IMR-90 (cell line): ENCODE results near the gene TUBA8. TPM values are rescaled to one million over a fixed set of nuclear protein-coding genes. Genes with fewer than 3 reads are reported as not detected.

Source experiments
- ATAC-seq: fragments of 200-7000 bp; cut with Tn5 transposase; 2 replicates; pipeline ENCODE4 v1.9.1; 2020; ENCODE audit warnings: low read depth, mild to moderate bottlenecking, moderate library complexity
- BruUV-seq: library from RNA; stranded (reverse); fragments of 400-500 nt; replicated peaks from 2 replicates; lab custom pipeline; 2021; lab: Mats Ljungman, UMichigan
- CTCF ChIA-PET: fragments of 300-600 bp; formaldehyde crosslinking; extraction: SDS; loops from one replicate; lab custom pipeline; 2021; ENCODE audit warnings: antibody characterized with exemption; lab: Yijun Ruan, JAX
- POLR2A ChIA-PET: fragments of 300-600 bp; sonication (Branson Sonifier 250); formaldehyde crosslinking; loops from one replicate; lab custom pipeline; 2022; ENCODE audit warnings: antibody characterized with exemption; ENCODE audit not compliant: unreplicated experiment; lab: Charles Lee
- DNase-seq: peaks from one replicate; pipeline ENCODE4 v3.0.0; 2013
- H2AFZ ChIP-seq: replicated peaks from 2 replicates; pipeline ENCODE3; 2013; ENCODE audit warnings: low read length, mild to moderate bottlenecking; ENCODE audit not compliant: poor library complexity
- H2AK5ac ChIP-seq: 2 replicates; pipeline ENCODE4 v1.6.1; 2013; ENCODE audit warnings: low read depth, low read length, inconsistent platforms
- H2AK9ac ChIP-seq: replicated peaks from 2 replicates; pipeline ENCODE3; 2013; ENCODE audit warnings: mild to moderate bottlenecking, low read depth, low read length, moderate library complexity; ENCODE audit not compliant: poor library complexity
- H2BK120ac ChIP-seq: 2 replicates; pipeline ENCODE4 v1.6.1; 2013; ENCODE audit warnings: low read depth, low read length, inconsistent platforms
- H2BK15ac ChIP-seq: 3 replicates; pipeline ENCODE4 v1.6.1; 2013; ENCODE audit warnings: low read depth, low read length, inconsistent platforms
- H2BK20ac ChIP-seq: 2 replicates; pipeline ENCODE4 v1.6.1; 2013; ENCODE audit warnings: low read depth, mild to moderate bottlenecking, inconsistent platforms, low read length, moderate library complexity
- H2BK5ac ChIP-seq: 2 replicates; pipeline ENCODE4 v1.6.1; 2013; ENCODE audit warnings: mild to moderate bottlenecking, low read depth, low read length, inconsistent platforms; ENCODE audit not compliant: poor library complexity, severe bottlenecking
- H3K14ac ChIP-seq: replicated peaks from 2 replicates; pipeline ENCODE4 v1.6.1; 2013; ENCODE audit warnings: low read depth, low read length, inconsistent platforms
- H3K18ac ChIP-seq: 2 replicates; pipeline ENCODE4 v1.6.1; 2013; ENCODE audit warnings: low read depth, low read length, control low read depth
- H3K23ac ChIP-seq: 2 replicates; pipeline ENCODE4 v1.6.1; 2013; ENCODE audit warnings: low read depth, low read length, inconsistent platforms
- H3K27ac ChIP-seq: 2 replicates; pipeline ENCODE4 v1.5.1; 2013; ENCODE audit warnings: mild to moderate bottlenecking, control low read depth, low read length; ENCODE audit not compliant: insufficient read depth
- H3K27me3 ChIP-seq: 2 replicates; pipeline ENCODE4 v1.6.1; 2013; ENCODE audit warnings: low read length; ENCODE audit not compliant: control insufficient read depth, insufficient read depth
- H3K36me3 ChIP-seq: 2 replicates; pipeline ENCODE4 v1.6.1; 2013; ENCODE audit warnings: low read length, mixed read lengths; ENCODE audit not compliant: control insufficient read depth, insufficient read depth
- H3K4ac ChIP-seq: 2 replicates; pipeline ENCODE4 v1.6.1; 2013; ENCODE audit warnings: low read depth, low read length, inconsistent platforms
- H3K4me1 ChIP-seq: 2 replicates; pipeline ENCODE4 v1.6.1; 2013; ENCODE audit warnings: low read length, mixed read lengths; ENCODE audit not compliant: control insufficient read depth, insufficient read depth
- H3K4me2 ChIP-seq: 2 replicates; pipeline ENCODE4 v1.6.1; 2013; ENCODE audit warnings: low read depth, mild to moderate bottlenecking, control low read depth, low read length, moderate library complexity
- H3K4me3 ChIP-seq: 2 replicates; pipeline ENCODE4 v1.5.1; 2013; ENCODE audit warnings: low read depth, mild to moderate bottlenecking, control low read depth, low read length, moderate library complexity; ENCODE audit not compliant: insufficient read depth
- H3K56ac ChIP-seq: 2 replicates; pipeline ENCODE4 v1.6.1; 2013; ENCODE audit warnings: low read length, inconsistent platforms; ENCODE audit not compliant: insufficient read depth; ENCODE audit errors: extremely low read depth
- H3K79me1 ChIP-seq, 2 experiments: 2 replicates each; pipeline ENCODE4 v1.6.1; 2013; ENCODE audit warnings: low read length in 2 of 2, inconsistent platforms in 1 of 2, low read depth in 1 of 2
- H3K9ac ChIP-seq: 2 replicates; pipeline ENCODE4 v1.6.1; 2013; ENCODE audit warnings: low read depth, low read length, control low read depth
- H3K9me1 ChIP-seq: 2 replicates; pipeline ENCODE4 v1.6.1; 2013; ENCODE audit warnings: low read length, inconsistent platforms; ENCODE audit not compliant: insufficient read depth
- H3K9me3 ChIP-seq: 2 replicates; pipeline ENCODE4 v1.6.1; 2013; ENCODE audit warnings: low read length; ENCODE audit not compliant: control insufficient read depth, insufficient read depth
- H4K20me1 ChIP-seq: 2 replicates; pipeline ENCODE4 v1.6.1; 2013; ENCODE audit warnings: low read length, inconsistent platforms; ENCODE audit not compliant: insufficient read depth
- H4K5ac ChIP-seq: 2 replicates; pipeline ENCODE4 v1.6.1; 2013; ENCODE audit warnings: mild to moderate bottlenecking, low read depth, low read length, control low read depth
- H4K8ac ChIP-seq, 2 experiments: 2 replicates each; pipeline ENCODE4 v1.6.1; 2013; ENCODE audit warnings: low read depth in 2 of 2, low read length in 2 of 2, control low read depth in 1 of 2, inconsistent platforms in 1 of 2
- H4K91ac ChIP-seq: 2 replicates; pipeline ENCODE4 v1.6.1; 2013; ENCODE audit warnings: low read depth, low read length, inconsistent platforms; ENCODE audit not compliant: insufficient read depth
- BHLHE40 ChIP-seq: fragments of 150-350 bp; IDR thresholded peaks from 2 replicates; pipeline ENCODE4 v1.6.1; 2016; ENCODE audit warnings: mild to moderate bottlenecking, low read depth, low read length
- CEBPB ChIP-seq: IDR thresholded peaks from 2 replicates; pipeline ENCODE4 v1.6.1; 2012; ENCODE audit warnings: low read depth, low read length, improper control_type of control experiment
- CHD1 ChIP-seq: IDR thresholded peaks from 2 replicates; pipeline ENCODE4 v1.6.1; 2012; ENCODE audit warnings: low read depth, low read length, improper control_type of control experiment
- CTCF ChIP-seq: conservative IDR thresholded peaks from 2 replicates; pipeline ENCODE4 v1.5.1; 2012; ENCODE audit warnings: mild to moderate bottlenecking, low read depth, low read length, improper control_type of control experiment
- ELK1 ChIP-seq: fragments of 150-350 bp; IDR thresholded peaks from 2 replicates; pipeline ENCODE4 v1.6.1; 2016; ENCODE audit warnings: low read depth, mild to moderate bottlenecking, low read length, moderate library complexity, borderline replicate concordance
- MAFK ChIP-seq: IDR thresholded peaks from 2 replicates; pipeline ENCODE4 v1.6.1; 2012; ENCODE audit warnings: low read depth, low read length, improper control_type of control experiment
- MAZ ChIP-seq: IDR thresholded peaks from 2 replicates; pipeline ENCODE4 v1.6.1; 2012; ENCODE audit warnings: low read depth, mild to moderate bottlenecking, low read length, improper control_type of control experiment, moderate library complexity, borderline replicate concordance
- MXI1 ChIP-seq: IDR thresholded peaks from 2 replicates; pipeline ENCODE4 v1.6.1; 2012; ENCODE audit warnings: low read depth, mild to moderate bottlenecking, low read length, moderate library complexity, borderline replicate concordance
- NFE2L2 ChIP-seq: fragments of 150-350 bp; IDR thresholded peaks from 2 replicates; pipeline ENCODE4 v1.6.1; 2016; ENCODE audit warnings: low read depth, mild to moderate bottlenecking, low read length
- POLR2A ChIP-seq: IDR thresholded peaks from 2 replicates; pipeline ENCODE4 v1.6.1; 2012; ENCODE audit warnings: mild to moderate bottlenecking, low read depth, low read length
- RAD21 ChIP-seq: IDR thresholded peaks from 2 replicates; pipeline ENCODE4 v1.6.1; 2012; ENCODE audit warnings: low read length, improper control_type of control experiment
- RCOR1 ChIP-seq: IDR thresholded peaks from 2 replicates; pipeline ENCODE4 v1.6.1; 2012; ENCODE audit warnings: mild to moderate bottlenecking, low read length, improper control_type of control experiment; ENCODE audit not compliant: insufficient replicate concordance
- RFX5 ChIP-seq: IDR thresholded peaks from 2 replicates; pipeline ENCODE4 v1.8.0; 2012; ENCODE audit warnings: low read depth, mild to moderate bottlenecking, low read length, moderate library complexity
- SMC3 ChIP-seq: fragments of 150-350 bp; IDR thresholded peaks from 2 replicates; pipeline ENCODE4 v1.6.1; 2016; ENCODE audit warnings: low read depth, mild to moderate bottlenecking, antibody characterized with exemption, low read length, moderate library complexity
- USF2 ChIP-seq: fragments of 150-350 bp; IDR thresholded peaks from 2 replicates; pipeline ENCODE4 v1.6.1; 2017; ENCODE audit warnings: mild to moderate bottlenecking, antibody characterized with exemption, low read length, low read depth
- WGBS, 2 experiments: methylation state at CpG; one replicate each; pipeline versions ENCODE4 v1.1.5 to v1.1.7; 2013; ENCODE audit warnings: missing lambda C conversion rate in 2 of 2; ENCODE audit not compliant: insufficient read length in 1 of 2; ENCODE audit errors: extremely low coverage in 2 of 2; 5-methylcytosine and 5-hydroxymethylcytosine counted together
- dilution Hi-C: fragments of 300-500 bp; cut with HindIII; formaldehyde crosslinking; loops from one replicate; pipeline ENCODE4 v1.14.3; 2018; ENCODE audit warnings: low sequenced_read_pairs; ENCODE audit not compliant: unreplicated experiment
- in situ Hi-C: fragments of 300-500 bp; cut with MboI; formaldehyde crosslinking; loops from 3 replicates; pipeline ENCODE4 v1.14.3; 2019; ENCODE audit warnings: low sequenced_read_pairs, inconsistent platforms, mixed read lengths
- intact Hi-C: fragments of 100-400 bp; cut with micrococcal nuclease; formaldehyde crosslinking; loops from 2 replicates; pipeline ENCODE4 v1.10.0; 2022
- polyA plus RNA-seq, 3 experiments: library from polyadenylated mRNA; depleted of rRNA; stranded (reverse); fragments of >200 nt; gene quantifications; 2 replicates each; pipeline ENCODE4 v1.2.3, GENCODE V29; 2012; ENCODE audit warnings: low replicate concordance in 1 of 3
- total RNA-seq: library from RNA; depleted of rRNA; stranded (reverse); fragments of >200 nt; gene quantifications from 2 replicates; pipeline ENCODE4 v1.2.3, GENCODE V29; 2012

Gene TUBA8
- total and polyA plus RNA-seq, 2 of the 4 experiments (the other 2 are of a cell fraction), result 1.4 to 2.2 TPM

- peak overlapping the region; percentile 64 for H3K9ac ChIP-seq
- no peak overlapping the region for H4K91ac ChIP-seq
- H3K4me2 ChIP-seq, result peak overlapping the region; percentile 64
- peak overlapping the region; percentile 30; the same call in 1 of the 2 replicates for H3K4me3 ChIP-seq
- dilution Hi-C loops (no loop called here), in situ Hi-C loops (no loop called here), intact Hi-C loops (loop anchor here (5.0 kb wide), 1 partner anchor 56 kb away; no protein-coding TSS in a partner anchor)
- 79% methylated on average over 5 of the region's 7 CpGs; no CpG with 5 or more reads in 1 of the 2 experiments for WGBS, 2 experiments
- H3K4me1 ChIP-seq, result peaks cover 7% of the 10 kb centered on the region; the same call in 1 of the 2 replicates
- 0 out of 2 replicates have a peak overlapping the region, but pooled peaks have one; percentile 39 for H3K23ac ChIP-seq
- no peak overlapping the region for H2BK20ac ChIP-seq
- H4K8ac ChIP-seq, result peak overlapping the region; percentile 10 to 76; a peak in 3 of 4 replicates
- H2BK15ac ChIP-seq, result peak overlapping the region; percentile 40; the same call in 1 of the 3 replicates
- peak overlapping the region; percentile 71 for H3K4ac ChIP-seq
- H3K14ac ChIP-seq, result peak overlapping the region; percentile 0
- no peak overlapping the region for H3K18ac ChIP-seq
- BruUV-seq, result no TSS peak
- H2BK120ac ChIP-seq, result no peak overlapping the region
- H3K9me1 ChIP-seq, result no peaks in the 10 kb centered on the region; the same call in 1 of the 2 replicates
- no peaks in the 10 kb centered on the region for H4K20me1 ChIP-seq
- CTCF ChIA-PET, result no interaction called here
- no peak overlapping the region for H3K56ac ChIP-seq
- DNase-seq (no peak), ATAC-seq (peak; percentile 12; the same call in 1 of the 2 replicates)
- TF ChIP-seq RCOR1, result no peak
- no peak for TF ChIP-seq NFE2L2
- no peak for TF ChIP-seq ELK1
- TF ChIP-seq POLR2A, result no peak
- no peak for TF ChIP-seq RFX5
- TF ChIP-seq USF2, result no peak
- no peak for TF ChIP-seq MAFK
- TF ChIP-seq MXI1, result no peak
- TF ChIP-seq RAD21, result no peak
- TF ChIP-seq BHLHE40, result no peak
- no peak for TF ChIP-seq SMC3
- no peak for TF ChIP-seq CHD1
- no peak for TF ChIP-seq MAZ
- TF ChIP-seq CEBPB, result no peak
- no peak for TF ChIP-seq CTCF
- H2AFZ ChIP-seq, result peak overlapping the region; percentile 70
- H4K5ac ChIP-seq, result peak overlapping the region; percentile 62
- H2BK5ac ChIP-seq, result no peak overlapping the region
- POLR2A ChIA-PET, result interaction anchor here (0.6 kb wide), 1 partner anchor 254 kb away, joined by 3 read pairs; no protein-coding TSS in a partner anchor
- peaks cover 12 to 20% of the 10 kb centered on the region in 2 experiments for H3K79me1 ChIP-seq
- H3K36me3 ChIP-seq, result peaks cover 28% of the 10 kb centered on the region
- H2AK5ac ChIP-seq, result no peak overlapping the region
- no peaks in the 10 kb centered on the region for H3K9me3 ChIP-seq
- H3K27ac ChIP-seq, result peak overlapping the region; percentile 70; the same call in 1 of the 2 replicates
- peak overlapping the region; percentile 17 for H2AK9ac ChIP-seq
- H3K27me3 ChIP-seq, result no peaks in the 10 kb centered on the region
Measured at GRCh38 chr22:18091478-18091877, 19.1 kb upstream of the TUBA8 start.
